Neuron (in vitro differentiated cells): ENCODE results near the gene POLE2.
"Not testable (repeated sequence)": the region's sequence is repeated elsewhere in the genome, so short reads cannot be mapped to it uniquely, and the experiment has no call there.

Experiments used
- H2AFZ ChIP-seq: one replicate; pipeline ENCODE4 v1.6.1; 2013; ENCODE audit warnings: low read depth, mild to moderate bottlenecking, inconsistent platforms, low read length, moderate library complexity
- H3K27me3 ChIP-seq: one replicate; pipeline ENCODE4 v1.6.1; 2013; ENCODE audit warnings: low read length; ENCODE audit not compliant: insufficient read depth
- H3K36me3 ChIP-seq: one replicate; pipeline ENCODE4 v1.6.1; 2013; ENCODE audit warnings: low read length; ENCODE audit not compliant: insufficient read depth
- H3K4me1 ChIP-seq: one replicate; pipeline ENCODE4 v1.6.1; 2013; ENCODE audit warnings: low read length; ENCODE audit not compliant: insufficient read depth
- H3K4me3 ChIP-seq: 2 replicates; pipeline ENCODE4 v1.5.1; 2013; ENCODE audit warnings: mild to moderate bottlenecking, low read length, moderate library complexity
- H3K9me3 ChIP-seq: one replicate; pipeline ENCODE4 v1.6.1; 2013; ENCODE audit warnings: low read length

POLE2 gene

DNA sequence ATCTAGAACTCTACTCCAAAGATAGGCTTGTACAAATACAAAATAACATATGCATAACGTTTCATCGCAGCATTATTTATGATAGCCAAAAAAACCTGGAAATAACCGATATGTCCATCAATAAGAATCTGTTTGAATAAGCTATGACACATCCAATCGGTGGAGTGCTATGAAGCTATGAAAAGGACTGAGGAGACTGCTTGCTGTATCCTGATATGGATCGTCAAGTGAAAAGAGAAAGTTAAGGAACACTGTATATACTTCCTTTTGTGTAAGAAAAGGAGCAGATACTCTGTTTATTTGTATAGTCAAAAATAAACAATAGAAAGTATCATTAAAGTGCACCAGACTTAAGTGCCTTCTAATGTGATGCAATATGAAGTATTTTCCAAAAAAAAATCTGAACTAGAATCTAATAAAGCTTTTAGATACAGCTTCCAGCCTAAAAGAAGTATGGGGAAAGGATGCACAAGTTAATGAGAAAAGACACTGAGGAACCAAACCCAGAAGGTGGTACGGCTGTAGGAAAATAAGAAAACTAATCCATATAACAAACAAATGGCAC lies 4.3 kb upstream of the POLE2 start:
- H3K9me3 ChIP-seq = peaks cover 3% of the 10 kb centered on the region
- H3K36me3 ChIP-seq = no peaks in the 10 kb centered on the region
- peak overlapping the region; percentile 69 for H2AFZ ChIP-seq
- peaks cover 2% of the 10 kb centered on the region for H3K4me1 ChIP-seq
- peak overlapping the region; percentile 46 for H3K4me3 ChIP-seq
- no peaks in the 10 kb centered on the region for H3K27me3 ChIP-seq

DNA sequence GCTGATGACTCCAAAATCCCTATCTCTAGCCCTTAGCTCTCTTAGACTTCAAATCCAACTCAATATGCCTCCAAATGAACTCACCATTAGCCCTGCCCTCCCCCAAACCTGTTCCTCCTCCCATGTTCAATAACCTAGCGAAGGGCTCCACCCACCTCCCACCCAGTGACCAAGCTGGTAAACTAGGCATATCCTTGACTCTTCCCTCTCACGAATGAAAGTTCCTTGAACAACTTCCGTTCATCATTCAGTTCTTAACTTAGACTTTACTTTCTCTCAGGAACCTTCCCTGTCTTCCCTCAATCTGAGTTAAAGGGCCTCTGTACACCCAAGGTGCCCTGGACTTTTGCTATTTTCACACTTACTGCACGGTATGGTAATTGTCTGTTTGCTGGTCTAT lies 3.0 kb upstream of the POLE2 start:
- no peaks in the 10 kb centered on the region for H3K27me3 ChIP-seq
- peaks cover 4% of the 10 kb centered on the region for H3K4me1 ChIP-seq
- no peak overlapping the region for H2AFZ ChIP-seq
- no peak overlapping the region for H3K4me3 ChIP-seq
- no peaks in the 10 kb centered on the region for H3K36me3 ChIP-seq
- H3K9me3 ChIP-seq = peaks cover 3% of the 10 kb centered on the region

DNA sequence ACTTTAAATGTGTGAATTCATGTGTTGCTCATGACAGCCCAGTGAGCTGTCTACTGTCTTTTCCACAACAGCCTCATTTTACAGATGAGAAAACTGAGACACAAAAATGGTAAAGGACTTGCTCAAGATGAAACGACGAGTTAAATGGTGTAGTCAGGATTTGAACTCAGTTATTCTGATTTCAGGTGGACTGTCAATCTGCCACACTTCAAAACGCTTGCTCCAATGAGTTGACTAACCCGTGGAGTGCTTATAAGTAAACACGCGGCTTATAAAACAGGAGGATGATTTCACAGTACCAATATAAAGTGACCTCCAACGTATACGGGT lies 652 bp upstream of the POLE2 start:
- H3K9me3 ChIP-seq = peaks cover 3% of the 10 kb centered on the region
- H3K4me3 ChIP-seq = peak overlapping the region; percentile 79
- H3K36me3 ChIP-seq = peaks cover 1% of the 10 kb centered on the region
- peak overlapping the region; percentile 73 for H2AFZ ChIP-seq
- H3K27me3 ChIP-seq = no peaks in the 10 kb centered on the region
- H3K4me1 ChIP-seq = peaks cover 4% of the 10 kb centered on the region

DNA sequence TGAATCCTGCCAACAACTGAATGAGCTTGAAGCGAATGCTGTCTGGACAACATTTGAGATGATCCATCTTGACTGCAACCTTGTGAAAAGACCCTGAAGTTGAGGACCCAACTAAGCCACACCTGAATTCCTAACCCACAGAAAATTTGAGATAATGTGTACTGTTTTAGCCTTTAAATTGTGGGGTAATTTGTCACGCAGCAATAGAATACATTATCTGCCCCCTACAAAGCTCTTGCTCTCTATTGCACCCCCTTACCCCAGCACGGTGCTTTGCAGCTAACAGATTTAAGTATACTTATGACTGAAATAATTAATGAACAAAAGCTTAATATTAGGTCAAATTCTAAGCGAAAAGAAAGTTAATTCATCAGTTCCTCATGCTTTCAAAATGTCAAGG lies 1.6 kb downstream of the POLE2 start:
- H2AFZ ChIP-seq = no peak overlapping the region
- peaks cover 4% of the 10 kb centered on the region for H3K4me1 ChIP-seq
- peaks cover 10% of the 10 kb centered on the region for H3K36me3 ChIP-seq
- H3K27me3 ChIP-seq = no peaks in the 10 kb centered on the region
- no peaks in the 10 kb centered on the region for H3K9me3 ChIP-seq
- no peak overlapping the region for H3K4me3 ChIP-seq

DNA sequence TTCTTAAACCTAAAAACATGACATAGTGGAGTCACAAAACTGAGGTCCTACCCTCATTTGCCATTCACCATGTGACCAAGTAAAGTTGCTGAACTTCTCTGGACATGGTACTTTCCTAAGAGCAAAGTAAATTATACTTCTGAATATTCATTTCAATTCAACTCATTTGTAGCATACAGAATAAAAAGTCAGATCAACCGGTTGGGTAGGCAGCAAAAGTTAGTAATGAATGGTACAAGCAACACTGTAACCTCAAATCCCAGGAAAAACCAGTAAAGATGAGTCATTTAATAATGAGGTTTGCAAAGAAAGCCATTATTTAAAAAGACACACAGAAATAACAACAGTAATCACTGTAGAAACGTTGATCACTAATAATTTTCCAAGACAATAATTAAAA lies 8.7 kb downstream of the POLE2 start:
- Histone ChIP-seq H3K4me3 (no peak overlapping the region), H3K4me1 (no peaks in the 10 kb centered on the region), H2AFZ (no peak overlapping the region), H3K27me3 (no peaks in the 10 kb centered on the region), H3K9me3 (no peaks in the 10 kb centered on the region), H3K36me3 (peaks cover 47% of the 10 kb centered on the region)

DNA sequence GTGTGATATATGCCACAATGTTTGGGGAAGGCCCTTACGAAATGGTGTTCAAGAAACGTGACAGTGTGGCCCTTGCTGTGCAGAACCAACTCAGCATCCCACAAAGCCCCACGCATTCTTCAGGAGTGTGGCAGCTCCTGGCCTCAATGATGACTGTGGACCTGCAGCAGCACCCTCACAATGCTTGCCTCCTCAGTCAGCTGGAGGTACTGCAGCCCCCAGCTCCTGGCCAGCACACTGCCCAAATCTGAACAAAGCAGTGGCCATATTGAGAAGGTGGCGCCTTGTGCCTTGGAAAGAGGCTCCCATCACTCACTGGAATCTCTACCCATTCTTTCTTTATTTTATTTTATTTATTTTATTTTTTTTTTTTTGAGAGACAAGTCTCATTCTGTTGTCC lies 10.4 kb downstream of the POLE2 start:
- no peaks in the 10 kb centered on the region for H3K27me3 ChIP-seq
- H3K4me3 ChIP-seq = no peak overlapping the region
- no peaks in the 10 kb centered on the region for H3K4me1 ChIP-seq
- H2AFZ ChIP-seq = no peak overlapping the region
- no peaks in the 10 kb centered on the region for H3K9me3 ChIP-seq
- H3K36me3 ChIP-seq = peaks cover 51% of the 10 kb centered on the region

DNA sequence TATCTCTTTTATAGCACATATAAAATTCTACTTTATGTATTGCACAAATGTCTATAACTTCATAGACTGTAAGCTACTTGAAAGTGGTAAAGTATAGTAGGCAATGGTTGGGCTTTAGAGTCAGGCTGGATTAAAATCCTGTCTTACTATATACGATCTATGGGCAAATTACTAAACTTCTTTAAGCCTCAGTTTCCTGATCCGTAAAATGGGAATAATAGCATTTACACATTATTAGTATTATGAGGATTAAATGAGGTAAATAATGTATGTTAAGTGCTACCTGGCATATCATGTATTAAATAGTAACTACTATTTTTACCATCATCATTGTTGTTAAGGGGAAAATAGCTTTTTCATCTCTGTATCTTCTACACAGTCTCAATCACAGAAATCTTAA lies 14.4 kb downstream of the POLE2 start:
- no peaks in the 10 kb centered on the region for H3K9me3 ChIP-seq
- no peak overlapping the region for H2AFZ ChIP-seq
- H3K4me1 ChIP-seq = no peaks in the 10 kb centered on the region
- no peaks in the 10 kb centered on the region for H3K27me3 ChIP-seq
- H3K36me3 ChIP-seq = peaks cover 37% of the 10 kb centered on the region
- no peak overlapping the region for H3K4me3 ChIP-seq

DNA sequence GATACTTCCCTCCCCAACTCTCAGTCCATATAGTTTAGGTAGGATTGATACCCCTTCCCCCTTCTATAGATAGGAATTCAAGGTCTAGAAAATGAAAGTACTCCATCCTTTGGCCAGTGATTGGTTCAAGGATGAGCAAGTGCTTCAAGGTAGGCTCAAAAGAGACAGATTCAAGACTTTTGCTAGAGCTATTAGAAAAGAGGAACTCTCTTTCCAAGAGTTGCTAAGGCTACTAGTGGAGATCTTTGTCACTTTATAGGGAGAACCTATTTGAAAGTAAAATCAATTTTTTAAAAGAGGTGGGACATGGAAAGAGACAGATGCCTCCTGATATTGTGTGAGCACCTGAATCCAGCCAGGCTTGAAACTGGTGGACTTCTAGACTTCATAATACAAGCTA lies 17.5 kb downstream of the POLE2 start:
- Histone ChIP-seq H3K4me3 (no peak overlapping the region), H3K9me3 (no peaks in the 10 kb centered on the region), H2AFZ (no peak overlapping the region), H3K27me3 (no peaks in the 10 kb centered on the region), H3K4me1 (no peaks in the 10 kb centered on the region), H3K36me3 (peaks cover 32% of the 10 kb centered on the region)

DNA sequence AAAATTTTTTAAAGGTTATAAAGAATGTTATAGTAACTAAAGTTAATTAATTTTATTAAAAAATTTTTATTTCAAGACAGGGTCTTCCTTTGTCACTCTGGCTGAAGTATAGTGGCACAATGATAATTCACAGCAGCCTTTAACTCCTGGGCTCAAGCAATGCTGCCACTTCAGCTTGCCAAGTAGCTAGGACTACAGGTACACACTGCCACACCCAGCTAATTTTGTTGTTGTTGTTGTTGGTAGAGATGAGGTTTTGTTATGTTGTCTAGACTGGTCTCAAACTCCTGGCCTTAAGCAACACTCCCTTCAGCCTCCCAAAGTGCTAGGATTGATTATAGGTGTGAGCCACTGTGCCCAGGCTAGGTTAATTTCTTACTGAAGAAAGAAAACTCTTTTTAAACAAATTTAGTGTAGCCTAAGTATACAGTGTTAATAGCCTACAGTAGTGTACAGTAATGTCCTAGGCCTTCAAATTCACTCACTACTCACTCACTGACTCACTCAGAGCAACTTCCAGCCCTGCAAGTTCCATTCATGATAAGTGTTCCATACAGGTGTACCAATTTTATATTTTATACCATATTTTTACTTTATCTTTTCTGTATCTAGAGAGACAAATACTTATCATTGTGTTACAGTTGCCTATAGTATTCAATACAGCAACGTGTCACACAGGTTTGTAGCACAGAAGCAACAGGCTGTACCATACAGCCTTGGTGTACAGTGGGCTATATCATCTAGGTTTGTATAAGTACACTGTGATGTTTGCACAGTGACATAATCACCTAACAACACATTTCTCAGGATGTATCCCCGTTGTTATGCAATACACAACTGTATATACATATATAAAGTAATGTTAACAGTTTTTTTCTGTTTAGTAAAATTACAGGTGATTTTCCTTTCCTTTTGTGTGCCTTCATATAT lies 28.2 kb downstream of the POLE2 start:
- H3K4me1 ChIP-seq = no peaks in the 10 kb centered on the region
- no peaks in the 10 kb centered on the region for H3K9me3 ChIP-seq
- H3K36me3 ChIP-seq = peaks cover 10% of the 10 kb centered on the region
- no peak overlapping the region for H2AFZ ChIP-seq
- no peaks in the 10 kb centered on the region for H3K27me3 ChIP-seq
- H3K4me3 ChIP-seq = no peak overlapping the region

DNA sequence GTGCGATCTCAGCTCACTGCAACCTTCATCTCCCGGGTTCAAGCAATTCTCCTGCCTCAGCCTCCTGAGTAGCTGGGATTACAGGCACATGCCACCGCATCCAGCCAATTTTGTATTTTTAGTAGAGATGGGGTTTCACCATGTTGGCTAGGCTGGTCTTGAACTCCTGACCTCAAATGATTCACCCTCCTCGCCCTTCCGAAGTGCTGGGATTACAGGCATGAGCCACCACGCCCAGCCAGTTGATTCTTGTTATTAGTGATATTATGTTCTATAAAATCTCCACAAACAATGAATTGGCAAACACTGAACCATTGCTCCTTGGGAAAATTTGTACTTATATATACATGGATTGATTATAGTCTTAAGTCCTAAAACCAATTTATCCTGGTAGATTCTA lies 30.5 kb downstream of the POLE2 start:
- H3K4me1 ChIP-seq = not testable (repeated sequence)
- peaks cover 12% of the 10 kb centered on the region for H3K36me3 ChIP-seq

DNA sequence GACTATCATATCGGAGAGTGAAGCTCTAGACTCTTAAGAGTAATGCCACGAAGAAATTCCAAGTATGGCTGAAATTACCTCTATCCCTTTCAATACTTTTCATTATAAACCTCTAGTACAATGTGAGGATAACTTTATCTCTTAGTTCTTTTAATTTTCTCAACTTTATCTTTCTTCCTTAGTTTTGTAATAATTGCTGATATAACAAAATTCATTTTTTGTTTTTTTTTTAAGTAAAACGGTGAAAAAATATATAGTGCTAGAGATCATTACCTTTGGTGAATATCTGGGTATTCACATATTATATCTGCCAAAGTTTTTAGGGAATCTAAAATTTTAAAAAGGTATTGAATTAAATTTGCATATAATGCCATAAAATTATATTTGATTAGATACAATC lies 33.5 kb downstream of the POLE2 start:
- H2AFZ ChIP-seq = no peak overlapping the region
- H3K9me3 ChIP-seq = no peaks in the 10 kb centered on the region
- H3K27me3 ChIP-seq = no peaks in the 10 kb centered on the region
- H3K4me3 ChIP-seq = no peak overlapping the region
- peaks cover 22% of the 10 kb centered on the region for H3K36me3 ChIP-seq
- no peaks in the 10 kb centered on the region for H3K4me1 ChIP-seq

More for the DNA sequence above, 30.5 kb downstream of the POLE2 start:
- H3K9me3 ChIP-seq, H3K27me3 ChIP-seq, H3K4me3 ChIP-seq, H2AFZ ChIP-seq: not testable (repeated sequence)

DNA sequence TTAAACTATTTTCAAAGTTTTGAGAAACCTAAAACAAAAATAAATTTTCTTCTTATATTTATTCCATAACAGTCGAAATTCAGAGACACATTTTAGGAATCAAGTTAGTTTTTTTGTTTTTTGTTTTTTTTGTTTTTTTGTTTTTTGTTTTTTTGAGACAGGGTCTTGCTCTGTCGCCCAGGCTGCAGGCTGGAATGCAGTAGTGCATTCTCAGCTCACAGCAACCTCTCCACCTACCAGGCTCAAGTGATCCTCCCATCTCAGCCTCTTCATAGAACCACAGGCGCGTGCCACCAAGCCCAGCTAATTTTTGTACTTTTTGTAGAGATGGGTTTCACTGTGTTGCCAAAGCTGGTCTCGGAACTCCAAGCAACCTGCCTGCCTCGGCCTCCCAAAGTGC lies 34.5 kb downstream of the POLE2 start:
- Histone ChIP-seq H3K4me3 (no peak overlapping the region), H3K4me1 (no peaks in the 10 kb centered on the region), H2AFZ (no peak overlapping the region), H3K27me3 (no peaks in the 10 kb centered on the region), H3K9me3 (no peaks in the 10 kb centered on the region), H3K36me3 (peaks cover 22% of the 10 kb centered on the region)

DNA sequence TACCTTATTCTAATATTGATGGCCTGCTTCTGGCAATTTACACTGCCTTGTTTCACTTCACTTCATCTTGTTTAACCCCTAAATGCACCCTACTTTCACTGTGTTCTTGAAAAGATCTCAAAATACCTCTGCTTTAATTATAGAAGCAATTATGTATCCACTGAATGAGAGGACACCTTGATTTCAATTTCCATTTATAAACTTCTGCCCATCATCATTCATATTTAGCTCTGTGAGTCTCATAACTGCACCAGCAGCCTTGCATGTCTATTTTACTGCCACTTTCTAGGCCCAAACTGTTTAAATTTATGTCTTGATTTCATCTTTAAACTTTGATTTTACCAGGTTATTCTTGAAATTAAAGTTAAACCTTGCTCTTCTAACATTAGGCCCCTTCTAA lies 45.9 kb downstream of the POLE2 start:
- Histone ChIP-seq H3K4me3 (no peak overlapping the region), H3K36me3 (peaks cover 23% of the 10 kb centered on the region), H2AFZ (no peak overlapping the region), H3K4me1 (no peaks in the 10 kb centered on the region), H3K27me3 (no peaks in the 10 kb centered on the region), H3K9me3 (no peaks in the 10 kb centered on the region)
